Neural cell (in vitro differentiated cells): Measurements from ENCODE around the gene GRN.

Experiments used
- CTCF ChIP-seq: fragments of 450-650 bp; IDR thresholded peaks from 2 replicates; pipeline ENCODE4 v1.5.1; 2014; ENCODE audit warnings: antibody characterized with exemption, mild to moderate bottlenecking, moderate library complexity; ENCODE audit not compliant: poor library complexity, severe bottlenecking
- POLR2AphosphoS5 ChIP-seq: IDR thresholded peaks from 2 replicates; pipeline ENCODE4 v1.6.1; 2012
- TAF1 ChIP-seq: IDR thresholded peaks from 2 replicates; pipeline ENCODE4 v1.6.1; 2012; ENCODE audit warnings: low read depth

- no peak for TF ChIP-seq CTCF
- no peak for TF ChIP-seq POLR2AphosphoS5
- TF ChIP-seq TAF1, result no peak
Measured at GRCh38 chr17:44362459-44362948, 17.4 kb downstream of the GRN start.
